Bronchial epithelial cell (primary cell): Measurements from ENCODE around the gene GATAD2B. TPM values are rescaled to one million over a fixed set of nuclear protein-coding genes. Genes with fewer than 3 reads are reported as not detected.
"Not testable (repeated sequence)": the region's sequence is repeated elsewhere in the genome, so short reads cannot be mapped to it uniquely, and the experiment has no call there.

Experiments
- DNase-seq: peaks from one replicate; pipeline ENCODE4 v3.0.0-alpha.2; 2010; ENCODE audit warnings: low read depth
- FAIRE-seq: peaks from 2 replicates; lab custom pipeline; 2011; peaks lifted over from hg19 to GRCh38; lab: Jason Lieb, UNC
- H3K27me3 ChIP-seq: 2 replicates; pipeline ENCODE4 v1.5.1; 2011; ENCODE audit warnings: low read length; ENCODE audit not compliant: control insufficient read depth, insufficient read depth
- H3K36me3 ChIP-seq: 2 replicates; pipeline ENCODE4 v1.5.1; 2011; ENCODE audit warnings: low read length; ENCODE audit not compliant: control insufficient read depth, insufficient read depth
- H3K4me3 ChIP-seq: 2 replicates; pipeline ENCODE4 v1.5.1; 2011; ENCODE audit warnings: mild to moderate bottlenecking, low read depth, low read length, control low read depth
- total RNA-seq: library from RNA; depleted of rRNA; stranded (reverse); fragments of >200 nt; gene quantifications from 2 replicates; pipeline ENCODE4 v1.2.1, GENCODE V29; 2014
- TF ChIP-seq, protein P1 (sequence below): IDR thresholded peaks from 2 replicates; pipeline ENCODE4 v1.5.1; 2011; ENCODE audit warnings: mild to moderate bottlenecking, moderate library complexity, low read length, control low read depth, inconsistent platforms; ENCODE audit not compliant: insufficient read depth, severe bottlenecking

GATAD2B gene
- total RNA-seq, 1 donor from 2014 or later: 1.8 TPM

DNA sequence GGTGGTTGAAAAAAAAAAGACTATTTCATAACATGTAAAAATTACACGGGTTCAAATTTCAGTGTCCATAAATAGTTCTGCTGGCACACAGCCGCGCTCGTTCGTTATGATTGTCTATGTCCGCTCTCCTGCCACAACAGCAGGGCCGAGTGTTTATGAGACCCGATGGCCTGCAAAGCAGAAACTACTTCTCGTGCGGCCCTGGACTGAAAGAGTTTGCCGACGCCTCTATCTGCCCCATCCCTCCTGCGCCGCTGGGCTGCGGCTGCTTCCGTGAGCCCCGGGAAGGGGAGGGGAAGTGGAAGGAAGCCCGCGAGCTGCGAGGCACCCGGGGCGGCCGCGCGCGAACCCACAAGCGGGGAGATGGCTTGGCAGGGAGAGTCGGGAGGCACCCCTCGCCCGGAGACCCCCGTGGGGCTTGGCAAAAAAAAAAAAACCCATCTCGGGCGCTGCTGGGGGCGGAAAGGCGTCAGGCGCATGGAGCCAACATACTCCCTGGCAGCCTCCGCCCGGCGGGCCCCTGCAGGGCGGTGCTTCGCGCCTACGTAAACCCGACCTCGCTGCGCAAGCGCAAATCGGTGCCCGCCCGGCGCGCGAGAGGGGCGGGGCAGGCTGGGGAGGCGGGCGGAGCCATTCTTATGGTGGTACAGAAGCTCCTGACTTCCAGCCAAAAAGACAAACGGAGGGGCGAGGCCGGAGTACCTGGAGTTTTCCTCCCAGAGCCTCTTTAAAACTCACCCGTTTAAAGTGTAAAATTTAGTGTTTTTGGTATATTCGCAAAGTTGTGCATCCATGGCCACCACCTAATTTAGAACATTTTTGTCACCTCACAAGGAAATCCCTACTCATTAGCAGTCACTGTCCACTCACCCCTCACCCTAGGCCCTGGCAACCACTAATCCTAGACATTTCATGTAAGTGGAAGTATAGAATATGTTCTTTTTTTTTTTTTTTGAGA lies 139.3 kb downstream of the GATAD2B start:
- DNase-seq (peak; percentile 75), FAIRE-seq (no peak)
- no peaks in the 10 kb centered on the region for H3K36me3 ChIP-seq
- TF ChIP-seq, protein P1, sequence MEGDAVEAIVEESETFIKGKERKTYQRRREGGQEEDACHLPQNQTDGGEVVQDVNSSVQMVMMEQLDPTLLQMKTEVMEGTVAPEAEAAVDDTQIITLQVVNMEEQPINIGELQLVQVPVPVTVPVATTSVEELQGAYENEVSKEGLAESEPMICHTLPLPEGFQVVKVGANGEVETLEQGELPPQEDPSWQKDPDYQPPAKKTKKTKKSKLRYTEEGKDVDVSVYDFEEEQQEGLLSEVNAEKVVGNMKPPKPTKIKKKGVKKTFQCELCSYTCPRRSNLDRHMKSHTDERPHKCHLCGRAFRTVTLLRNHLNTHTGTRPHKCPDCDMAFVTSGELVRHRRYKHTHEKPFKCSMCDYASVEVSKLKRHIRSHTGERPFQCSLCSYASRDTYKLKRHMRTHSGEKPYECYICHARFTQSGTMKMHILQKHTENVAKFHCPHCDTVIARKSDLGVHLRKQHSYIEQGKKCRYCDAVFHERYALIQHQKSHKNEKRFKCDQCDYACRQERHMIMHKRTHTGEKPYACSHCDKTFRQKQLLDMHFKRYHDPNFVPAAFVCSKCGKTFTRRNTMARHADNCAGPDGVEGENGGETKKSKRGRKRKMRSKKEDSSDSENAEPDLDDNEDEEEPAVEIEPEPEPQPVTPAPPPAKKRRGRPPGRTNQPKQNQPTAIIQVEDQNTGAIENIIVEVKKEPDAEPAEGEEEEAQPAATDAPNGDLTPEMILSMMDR: peak; percentile 1
- H3K4me3 ChIP-seq: peak overlapping the region; percentile 63
- no peaks in the 10 kb centered on the region for H3K27me3 ChIP-seq

DNA sequence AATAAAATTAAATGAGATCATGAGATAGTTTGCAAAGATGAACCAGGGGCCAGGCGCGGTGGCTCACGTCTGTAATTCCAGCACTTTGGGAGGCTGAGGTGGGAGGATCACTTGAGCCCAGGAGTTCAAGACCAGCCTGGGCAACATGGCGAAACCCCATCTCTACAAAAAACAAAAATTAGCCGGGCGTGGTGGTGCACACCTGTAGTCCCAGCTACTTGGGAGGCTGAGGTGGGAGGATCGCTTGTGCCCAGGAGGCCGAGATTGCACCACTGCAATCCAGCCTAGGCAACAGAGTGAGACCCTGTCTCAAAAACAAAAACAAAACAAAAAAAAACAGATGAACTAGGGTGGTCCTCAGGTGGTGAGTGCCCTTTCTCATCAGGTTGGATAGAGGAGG lies 140.1 kb downstream of the GATAD2B start:
- FAIRE-seq, DNase-seq, H3K4me3 ChIP-seq, H3K27me3 ChIP-seq, H3K36me3 ChIP-seq: not testable (repeated sequence)

DNA sequence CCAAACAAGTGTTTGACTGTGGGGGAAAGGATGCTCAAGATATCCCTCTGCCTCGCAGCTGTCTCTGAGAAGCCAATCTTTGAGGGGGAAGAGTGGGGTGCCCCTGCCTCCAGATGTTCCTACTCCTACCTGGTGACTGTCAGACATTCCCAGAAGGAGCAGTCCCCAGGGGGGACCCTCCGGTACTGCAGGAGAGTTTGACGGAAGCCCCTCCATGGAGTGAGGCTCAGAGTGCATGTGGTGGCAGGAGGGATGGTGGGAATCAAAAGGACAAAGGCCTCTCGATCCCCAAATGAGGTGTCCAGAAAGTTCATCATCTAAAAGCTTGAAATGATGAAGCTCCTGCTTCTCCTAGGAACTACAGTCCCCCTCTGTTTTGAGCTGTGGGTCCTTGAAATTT lies 142.2 kb downstream of the GATAD2B start:
- Histone ChIP-seq H3K4me3 (no peak overlapping the region), H3K36me3 (no peaks in the 10 kb centered on the region), H3K27me3 (no peaks in the 10 kb centered on the region)
- no peak for FAIRE-seq
- no peak for DNase-seq
- TF ChIP-seq, protein P1: no peak

DNA sequence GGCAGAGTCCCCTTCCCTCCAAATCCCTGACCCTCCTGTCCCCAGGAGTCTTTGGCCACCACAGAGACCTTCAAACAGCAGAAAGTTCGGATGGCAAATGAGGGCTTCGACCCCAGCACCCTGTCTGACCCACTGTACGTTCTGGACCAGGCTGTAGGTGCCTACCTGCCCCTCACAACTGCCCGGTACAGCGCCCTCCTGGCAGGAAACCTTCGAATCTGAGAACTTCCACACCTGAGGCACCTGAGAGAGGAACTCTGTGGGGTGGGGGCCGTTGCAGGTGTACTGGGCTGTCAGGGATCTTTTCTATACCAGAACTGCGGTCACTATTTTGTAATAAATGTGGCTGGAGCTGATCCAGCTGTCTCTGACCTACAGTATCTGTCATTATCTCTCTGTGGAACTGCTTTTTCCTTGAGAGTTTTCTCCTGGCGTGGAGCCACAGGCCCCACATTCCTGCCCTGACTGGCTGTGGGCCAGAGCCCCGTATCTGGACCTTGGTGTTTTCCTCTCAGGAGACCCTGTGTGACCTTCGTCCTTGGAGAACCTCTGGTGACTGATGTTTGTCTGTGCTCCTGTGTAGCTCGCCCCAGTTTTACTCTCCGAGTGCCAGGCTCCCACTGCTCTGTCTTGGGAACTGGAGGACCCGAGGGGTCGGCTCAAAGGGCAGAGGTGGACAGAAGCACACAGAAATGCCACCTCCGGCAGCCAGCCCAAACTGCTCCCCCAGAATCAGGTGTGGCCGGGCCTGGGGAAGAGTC lies 142.8 kb downstream of the GATAD2B start:
- FAIRE-seq: no peak
- TF ChIP-seq, protein P1: no peak
- H3K27me3 ChIP-seq: no peaks in the 10 kb centered on the region

DNA sequence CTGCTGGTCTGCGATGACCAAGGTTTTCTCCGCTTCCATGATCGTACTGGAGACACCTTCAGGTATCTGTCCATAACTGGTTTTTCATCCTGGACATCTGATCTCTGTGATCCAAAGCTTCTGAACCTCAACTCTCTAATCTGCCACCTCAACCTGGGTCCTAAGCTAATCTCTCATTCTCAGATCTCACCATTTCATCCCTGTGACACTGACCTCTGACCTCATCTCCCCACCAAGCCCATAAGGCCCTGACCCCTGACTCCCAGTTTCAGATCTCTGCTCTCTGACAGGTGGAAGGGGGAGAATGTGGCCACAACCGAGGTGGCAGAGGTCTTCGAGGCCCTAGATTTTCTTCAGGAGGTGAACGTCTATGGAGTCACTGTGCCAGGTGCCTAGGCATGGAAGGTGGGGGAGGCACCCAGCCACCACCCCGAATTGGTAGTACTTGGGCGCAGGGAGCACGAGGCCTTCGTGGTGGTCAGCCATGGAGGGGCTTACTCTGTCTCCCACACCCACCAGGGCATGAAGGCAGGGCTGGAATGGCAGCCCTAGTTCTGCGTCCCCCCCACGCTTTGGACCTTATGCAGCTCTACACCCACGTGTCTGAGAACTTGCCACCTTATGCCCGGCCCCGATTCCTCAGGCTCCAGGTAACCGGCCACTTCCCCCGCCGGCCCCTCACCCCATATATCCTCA lies 143.8 kb downstream of the GATAD2B start:
- FAIRE-seq: peak; percentile 62

More for the DNA sequence above, 142.8 kb downstream of the GATAD2B start:
- Histone ChIP-seq H3K36me3 (no peaks in the 10 kb centered on the region), H3K4me3 (no peak overlapping the region)
- no peak for DNase-seq

More for the DNA sequence above, 143.8 kb downstream of the GATAD2B start:
- TF ChIP-seq, protein P1: no peak
- Histone ChIP-seq H3K36me3 (no peaks in the 10 kb centered on the region), H3K27me3 (no peaks in the 10 kb centered on the region), H3K4me3 (no peak overlapping the region)
- no peak for DNase-seq
